ENCODE data around the gene COX7A2. TPM values are rescaled to one million over a fixed set of nuclear protein-coding genes. Genes with fewer than 3 reads are reported as not detected.

COX7A2 gene
- total and polyA plus RNA-seq, 2 of the 13 experiments (the other 11 are each of a cell fraction or from before 2014, with no cell fraction given) = 407 to 556 TPM

DNA sequence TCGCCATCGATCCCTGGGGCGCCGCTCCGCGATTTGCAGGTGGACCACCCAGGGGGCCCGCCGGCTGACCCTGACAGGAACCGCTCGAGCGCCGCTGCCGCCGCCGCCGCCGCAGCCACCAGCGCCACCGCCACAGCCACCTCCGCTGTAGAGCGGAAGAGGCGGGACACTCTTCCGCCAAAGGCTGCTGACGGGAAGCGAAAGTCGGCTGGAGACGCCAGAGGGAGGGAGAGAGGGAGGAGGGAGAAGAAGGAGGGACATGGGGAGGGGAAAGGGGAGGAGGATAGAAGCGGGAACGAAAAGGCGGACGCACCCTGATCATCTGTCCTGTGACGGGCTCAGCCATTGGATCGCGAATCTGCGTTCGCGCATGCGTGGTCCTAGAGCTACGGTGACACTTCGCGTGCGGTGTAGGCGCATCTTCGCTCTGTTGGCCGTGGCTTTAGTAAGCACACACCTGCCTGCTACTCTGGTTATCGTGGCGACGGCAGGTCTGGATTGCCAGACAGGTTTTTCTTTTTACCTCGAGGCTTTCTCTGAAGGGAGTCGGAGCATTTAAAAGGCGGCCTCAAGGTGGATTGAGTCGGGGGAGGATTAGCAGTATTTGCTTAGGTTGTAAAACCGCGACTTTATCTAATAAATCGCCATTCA, 41.2 kb upstream of the COX7A2 start, which contains the start of gene TMEM30A (continued):
- TF ChIP-seq, protein P1, sequence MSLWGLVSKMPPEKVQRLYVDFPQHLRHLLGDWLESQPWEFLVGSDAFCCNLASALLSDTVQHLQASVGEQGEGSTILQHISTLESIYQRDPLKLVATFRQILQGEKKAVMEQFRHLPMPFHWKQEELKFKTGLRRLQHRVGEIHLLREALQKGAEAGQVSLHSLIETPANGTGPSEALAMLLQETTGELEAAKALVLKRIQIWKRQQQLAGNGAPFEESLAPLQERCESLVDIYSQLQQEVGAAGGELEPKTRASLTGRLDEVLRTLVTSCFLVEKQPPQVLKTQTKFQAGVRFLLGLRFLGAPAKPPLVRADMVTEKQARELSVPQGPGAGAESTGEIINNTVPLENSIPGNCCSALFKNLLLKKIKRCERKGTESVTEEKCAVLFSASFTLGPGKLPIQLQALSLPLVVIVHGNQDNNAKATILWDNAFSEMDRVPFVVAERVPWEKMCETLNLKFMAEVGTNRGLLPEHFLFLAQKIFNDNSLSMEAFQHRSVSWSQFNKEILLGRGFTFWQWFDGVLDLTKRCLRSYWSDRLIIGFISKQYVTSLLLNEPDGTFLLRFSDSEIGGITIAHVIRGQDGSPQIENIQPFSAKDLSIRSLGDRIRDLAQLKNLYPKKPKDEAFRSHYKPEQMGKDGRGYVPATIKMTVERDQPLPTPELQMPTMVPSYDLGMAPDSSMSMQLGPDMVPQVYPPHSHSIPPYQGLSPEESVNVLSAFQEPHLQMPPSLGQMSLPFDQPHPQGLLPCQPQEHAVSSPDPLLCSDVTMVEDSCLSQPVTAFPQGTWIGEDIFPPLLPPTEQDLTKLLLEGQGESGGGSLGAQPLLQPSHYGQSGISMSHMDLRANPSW (CRISPR knock-in tag; IDR thresholded peaks at IDR 0.05; ENCODE audit: borderline replicate concordance) = no peak; the same call in 1 of the 2 replicates
- TF ChIP-seq ZNF484 (CRISPR knock-in tag; IDR thresholded peaks at IDR 0.05; ENCODE audit: borderline replicate concordance, low read depth) (no peak), ZBTB26 (CRISPR knock-in tag; IDR thresholded peaks at IDR 0.05; ENCODE audit: borderline replicate concordance) (0 out of 2 replicates have a peak, but pooled peaks have one; percentile 79), ZNF207 (IDR thresholded peaks at IDR 0.05; ENCODE audit: borderline replicate concordance) (no peak), JUND (CRISPR knock-in tag; IDR thresholded peaks at IDR 0.05) (no peak), ZNF121 (CRISPR knock-in tag; IDR thresholded peaks at IDR 0.05) (no peak), KDM5B (CRISPR knock-in tag; IDR thresholded peaks at IDR 0.05; ENCODE audit: borderline replicate concordance) (peak; percentile 25; the same call in 1 of the 2 replicates), MEF2D (CRISPR knock-in tag; IDR thresholded peaks at IDR 0.05) (peak; percentile 77), MBNL3 (CRISPR knock-in tag; conservative IDR thresholded peaks at IDR 0.05) (no peak), ZNF143 (CRISPR knock-in tag; IDR thresholded peaks at IDR 0.05) (no peak), YEATS4 (CRISPR knock-in tag; IDR thresholded peaks at IDR 0.05; ENCODE audit: borderline replicate concordance) (peak; percentile 65; the same call in 1 of the 2 replicates), SMYD3 (CRISPR knock-in tag; IDR thresholded peaks at IDR 0.05) (no peak), MXD1 (CRISPR knock-in tag; IDR thresholded peaks at IDR 0.05) (peak; percentile 22; the same call in 1 of the 2 replicates), ZNF460 (CRISPR knock-in tag; IDR thresholded peaks at IDR 0.05; ENCODE audit: borderline replicate concordance) (no peak), CBFB (CRISPR knock-in tag; IDR thresholded peaks at IDR 0.05) (peak; percentile 57; the same call in 1 of the 2 replicates), CEBPG (CRISPR knock-in tag; IDR thresholded peaks at IDR 0.05) (0 out of 2 replicates have a peak, but pooled peaks have one; percentile 2), FOXA1 (IDR thresholded peaks at IDR 0.05) (no peak), FOXA1 (CRISPR knock-in tag; IDR thresholded peaks at IDR 0.05) (peak; percentile 21; the same call in 1 of the 2 replicates), ELF3 (CRISPR knock-in tag; IDR thresholded peaks at IDR 0.05) (no peak), POLR2A (IDR thresholded peaks at IDR 0.05; ENCODE audit: insufficient read depth in 1 of 2, low read depth in 2 of 2, low read length in 2 of 2) (peak; percentile 87 to 97), CC2D1A (CRISPR knock-in tag; IDR thresholded peaks at IDR 0.05) (no peak), LCORL (IDR thresholded peaks at IDR 0.05) (no peak), LCORL (CRISPR knock-in tag; IDR thresholded peaks at IDR 0.05) (no peak), SSRP1 (CRISPR knock-in tag; IDR thresholded peaks at IDR 0.05) (no peak; the same call in 1 of the 2 replicates)
- TF ChIP-seq, protein P2, sequence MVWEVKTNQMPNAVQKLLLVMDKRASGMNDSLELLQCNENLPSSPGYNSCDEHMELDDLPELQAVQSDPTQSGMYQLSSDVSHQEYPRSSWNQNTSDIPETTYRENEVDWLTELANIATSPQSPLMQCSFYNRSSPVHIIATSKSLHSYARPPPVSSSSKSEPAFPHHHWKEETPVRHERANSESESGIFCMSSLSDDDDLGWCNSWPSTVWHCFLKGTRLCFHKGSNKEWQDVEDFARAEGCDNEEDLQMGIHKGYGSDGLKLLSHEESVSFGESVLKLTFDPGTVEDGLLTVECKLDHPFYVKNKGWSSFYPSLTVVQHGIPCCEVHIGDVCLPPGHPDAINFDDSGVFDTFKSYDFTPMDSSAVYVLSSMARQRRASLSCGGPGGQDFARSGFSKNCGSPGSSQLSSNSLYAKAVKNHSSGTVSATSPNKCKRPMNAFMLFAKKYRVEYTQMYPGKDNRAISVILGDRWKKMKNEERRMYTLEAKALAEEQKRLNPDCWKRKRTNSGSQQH (CRISPR knock-in tag; IDR thresholded peaks at IDR 0.05; ENCODE audit: low read depth) = no peak
- TF ChIP-seq, protein P3, sequence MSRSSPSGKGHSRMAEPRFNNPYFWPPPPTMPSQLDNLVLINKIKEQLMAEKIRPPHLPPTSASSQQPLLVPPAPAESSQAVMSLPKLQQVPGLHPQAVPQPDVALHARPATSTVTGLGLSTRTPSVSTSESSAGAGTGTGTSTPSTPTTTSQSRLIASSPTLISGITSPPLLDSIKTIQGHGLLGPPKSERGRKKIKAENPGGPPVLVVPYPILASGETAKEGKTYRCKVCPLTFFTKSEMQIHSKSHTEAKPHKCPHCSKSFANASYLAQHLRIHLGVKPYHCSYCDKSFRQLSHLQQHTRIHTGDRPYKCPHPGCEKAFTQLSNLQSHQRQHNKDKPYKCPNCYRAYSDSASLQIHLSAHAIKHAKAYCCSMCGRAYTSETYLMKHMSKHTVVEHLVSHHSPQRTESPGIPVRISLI (CRISPR knock-in tag; IDR thresholded peaks at IDR 0.05; ENCODE audit: borderline replicate concordance) = peak; percentile 30; the same call in 1 of the 2 replicates

All from HepG2 (cell line).